Measurements from ENCODE around the gene SLC29A4.
"Not testable (repeated sequence)": the region's sequence is repeated elsewhere in the genome, so short reads cannot be mapped to it uniquely, and the experiment has no call there.

GRCh38 chr7:5288560-5288959, 5.8 kb downstream of the SLC29A4 start:
- not testable (repeated sequence) for TF ChIP-seq CTCF (IDR thresholded peaks at IDR 0.05; ENCODE audit: insufficient read depth, low read length, poor library complexity, severe bottlenecking); EZH2phosphoT487 (conservative IDR thresholded peaks at IDR 0.05; ENCODE audit: low read length)

Data from SU-DHL-6 (cell line).